Posterior cingulate gyrus (tissue), 11 donors: ENCODE data around the gene CACNA1G.

Source experiments
- DNase-seq, 10 donors: peaks; one replicate each; pipeline versions ENCODE4 v3.0.0 to v3.0.0-alpha.2; 2020 to 2021; ENCODE audit warnings: mixed read lengths in 3 of 10
- intact Hi-C: fragments of 100-400 bp; cut with DNase I; formaldehyde crosslinking; loops from one replicate; pipeline ENCODE4 v1.15.1; 2023

The CACNA1G gene

GRCh38 chr17:50562242-50563091, 2.0 kb downstream of the CACNA1G start:
- no peak for DNase-seq
- intact Hi-C loops = no loop called here

GRCh38 chr17:50563092-50563511, 2.6 kb downstream of the CACNA1G start:
- DNase-seq = peak in 3 of 10 donors; percentile 54 to 89 (median 55)

DNA sequence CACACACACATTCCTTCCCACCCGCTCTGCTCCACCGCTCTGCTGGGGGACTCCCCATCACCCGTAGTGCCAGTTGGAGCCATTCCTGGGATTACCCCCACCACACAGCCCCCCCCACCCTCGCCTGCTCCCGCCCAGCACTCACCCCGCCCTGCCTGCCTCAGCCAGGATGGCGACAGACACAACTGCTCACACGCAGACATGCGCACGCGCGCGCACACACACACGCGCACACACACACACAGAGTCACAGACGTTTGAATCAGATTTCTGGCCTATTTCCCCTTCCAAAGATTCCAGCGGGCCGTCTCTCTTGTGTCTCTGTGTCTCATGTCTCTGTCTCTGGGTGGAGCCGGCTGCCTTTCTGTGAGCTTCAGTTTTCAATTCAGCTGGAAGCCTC, 4.4 kb downstream of the CACNA1G start:
- DNase-seq = peak in 7 of 10 donors; percentile 58 to 94 (median 72)

More at GRCh38 chr17:50563092-50563511, 2.6 kb downstream of the CACNA1G start:
- intact Hi-C loops = no loop called here

GRCh38 chr17:50565402-50566350, 5.2 kb downstream of the CACNA1G start:
- intact Hi-C loops = no loop called here
- peak in 9 of 10 donors; percentile 39 to 96 (median 84) for DNase-seq

More for the DNA sequence above, 4.4 kb downstream of the CACNA1G start:
- intact Hi-C loops = no loop called here

- no peak for DNase-seq
- intact Hi-C loops = no loop called here
Observed at GRCh38 chr17:50566886-50567285, 6.4 kb downstream of the CACNA1G start.

DNA sequence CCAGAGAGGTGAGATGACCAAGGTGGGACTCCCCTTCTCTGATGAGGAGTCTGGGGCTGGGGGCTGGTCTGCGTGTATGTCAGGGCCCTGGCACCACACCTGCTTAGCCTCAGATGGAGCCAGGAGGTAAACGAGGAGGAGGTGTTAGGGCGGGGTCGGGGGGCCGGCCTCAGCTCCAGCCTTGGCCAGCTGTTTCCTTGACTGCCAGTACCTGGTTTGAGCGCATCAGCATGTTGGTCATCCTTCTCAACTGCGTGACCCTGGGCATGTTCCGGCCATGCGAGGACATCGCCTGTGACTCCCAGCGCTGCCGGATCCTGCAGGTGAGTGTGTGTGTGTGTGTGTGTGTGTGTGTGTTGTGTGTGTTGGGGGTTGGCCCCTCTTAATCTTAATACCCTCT, 8.1 kb downstream of the CACNA1G start:
- intact Hi-C loops = no loop called here
- DNase-seq = peak in 1 of 10 donors; percentile 65

GRCh38 chr17:50569592-50569991, 9.1 kb downstream of the CACNA1G start:
- intact Hi-C loops = no loop called here
- DNase-seq = no peak

GRCh38 chr17:50570032-50570431, 9.5 kb downstream of the CACNA1G start:
- intact Hi-C loops = no loop called here

DNA sequence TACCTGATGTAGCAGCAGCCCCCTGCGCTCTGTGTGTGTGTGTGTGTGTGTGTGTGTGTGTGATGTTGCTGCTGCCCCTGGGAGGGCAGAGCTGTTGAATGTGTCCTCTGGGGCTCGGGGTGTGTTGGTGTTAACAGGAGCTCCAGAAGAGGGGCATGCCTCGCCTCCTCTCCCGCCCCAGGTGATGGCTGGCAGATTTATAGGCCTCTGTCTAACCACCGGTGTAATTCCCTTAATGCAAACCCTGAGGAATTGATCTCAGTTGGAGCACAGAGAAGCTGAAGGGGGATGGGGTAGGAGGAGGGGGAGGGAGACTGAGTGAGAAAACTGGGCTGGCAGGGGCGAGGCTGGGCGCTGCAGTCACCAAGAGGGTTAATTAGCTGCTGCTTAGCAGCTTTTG, 10.0 kb downstream of the CACNA1G start:
- DNase-seq = no peak
- intact Hi-C loops = no loop called here

More at GRCh38 chr17:50570032-50570431, 9.5 kb downstream of the CACNA1G start:
- DNase-seq = no peak

- no peak for DNase-seq
- intact Hi-C loops = no loop called here
Observed at GRCh38 chr17:50571681-50572080, 11.2 kb downstream of the CACNA1G start.

GRCh38 chr17:50572541-50572940, 12.0 kb downstream of the CACNA1G start:
- no peak for DNase-seq
- intact Hi-C loops = no loop called here

DNA sequence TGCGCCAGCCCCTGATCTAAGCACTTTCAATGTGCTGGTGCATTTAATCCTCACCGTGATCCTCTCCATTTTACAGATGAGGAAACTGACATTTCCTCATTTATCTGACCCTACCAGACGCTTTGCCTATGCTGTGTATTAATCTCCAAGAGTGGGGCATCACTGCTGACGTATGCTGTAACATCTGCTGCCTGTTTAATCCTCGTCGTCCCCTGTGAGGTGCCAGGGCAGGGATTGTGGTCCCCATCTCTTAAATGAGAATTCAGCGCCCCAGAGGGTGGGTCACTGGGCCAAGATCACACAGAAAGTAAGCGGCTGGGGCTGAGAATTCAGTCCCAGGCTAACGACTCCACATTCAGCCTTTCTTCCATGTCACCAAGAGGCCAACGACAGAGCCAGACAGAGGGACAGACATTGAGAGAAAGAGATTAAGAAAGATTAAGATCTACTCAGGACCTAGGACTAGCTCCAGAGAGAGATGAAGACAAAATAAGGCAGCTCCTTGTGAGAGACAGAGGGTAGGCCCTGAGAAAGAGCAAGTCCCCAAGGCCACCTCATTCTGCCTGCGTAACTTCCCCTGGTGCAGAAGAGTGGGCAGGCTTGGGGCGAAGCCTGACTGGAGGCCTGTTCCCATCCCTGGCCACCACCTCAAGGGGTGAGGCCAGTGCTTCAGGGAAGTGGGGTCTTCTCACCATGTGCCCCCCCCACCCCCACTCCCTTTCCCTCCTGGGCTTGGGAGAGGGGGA, 13.5 kb downstream of the CACNA1G start:
- peak in 1 of 10 donors; percentile 82 for DNase-seq
- intact Hi-C loops = no loop called here

DNA sequence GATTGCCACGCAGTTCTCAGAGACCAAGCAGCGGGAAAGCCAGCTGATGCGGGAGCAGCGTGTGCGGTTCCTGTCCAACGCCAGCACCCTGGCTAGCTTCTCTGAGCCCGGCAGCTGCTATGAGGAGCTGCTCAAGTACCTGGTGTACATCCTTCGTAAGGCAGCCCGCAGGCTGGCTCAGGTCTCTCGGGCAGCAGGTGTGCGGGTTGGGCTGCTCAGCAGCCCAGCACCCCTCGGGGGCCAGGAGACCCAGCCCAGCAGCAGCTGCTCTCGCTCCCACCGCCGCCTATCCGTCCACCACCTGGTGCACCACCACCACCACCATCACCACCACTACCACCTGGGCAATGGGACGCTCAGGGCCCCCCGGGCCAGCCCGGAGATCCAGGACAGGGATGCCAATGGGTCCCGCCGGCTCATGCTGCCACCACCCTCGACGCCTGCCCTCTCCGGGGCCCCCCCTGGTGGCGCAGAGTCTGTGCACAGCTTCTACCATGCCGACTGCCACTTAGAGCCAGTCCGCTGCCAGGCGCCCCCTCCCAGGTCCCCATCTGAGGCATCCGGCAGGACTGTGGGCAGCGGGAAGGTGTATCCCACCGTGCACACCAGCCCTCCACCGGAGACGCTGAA, 15.2 kb downstream of the CACNA1G start:
- DNase-seq = no peak
- intact Hi-C loops = no loop called here

GRCh38 chr17:50576864-50577263, 16.3 kb downstream of the CACNA1G start:
- peak in 6 of 10 donors; percentile 24 to 90 (median 51) for DNase-seq
- intact Hi-C loops = no loop called here

- intact Hi-C loops = no loop called here
Observed at GRCh38 chr17:50577451-50577954, 17.0 kb downstream of the CACNA1G start.

DNA sequence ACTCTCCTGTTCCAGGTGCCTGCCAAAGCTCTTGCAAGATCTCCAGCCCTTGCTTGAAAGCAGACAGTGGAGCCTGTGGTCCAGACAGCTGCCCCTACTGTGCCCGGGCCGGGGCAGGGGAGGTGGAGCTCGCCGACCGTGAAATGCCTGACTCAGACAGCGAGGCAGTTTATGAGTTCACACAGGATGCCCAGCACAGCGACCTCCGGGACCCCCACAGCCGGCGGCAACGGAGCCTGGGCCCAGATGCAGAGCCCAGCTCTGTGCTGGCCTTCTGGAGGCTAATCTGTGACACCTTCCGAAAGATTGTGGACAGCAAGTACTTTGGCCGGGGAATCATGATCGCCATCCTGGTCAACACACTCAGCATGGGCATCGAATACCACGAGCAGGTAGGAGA, 17.7 kb downstream of the CACNA1G start:
- intact Hi-C loops = no loop called here
- DNase-seq = no peak

More at GRCh38 chr17:50577451-50577954, 17.0 kb downstream of the CACNA1G start:
- DNase-seq = no peak

DNA sequence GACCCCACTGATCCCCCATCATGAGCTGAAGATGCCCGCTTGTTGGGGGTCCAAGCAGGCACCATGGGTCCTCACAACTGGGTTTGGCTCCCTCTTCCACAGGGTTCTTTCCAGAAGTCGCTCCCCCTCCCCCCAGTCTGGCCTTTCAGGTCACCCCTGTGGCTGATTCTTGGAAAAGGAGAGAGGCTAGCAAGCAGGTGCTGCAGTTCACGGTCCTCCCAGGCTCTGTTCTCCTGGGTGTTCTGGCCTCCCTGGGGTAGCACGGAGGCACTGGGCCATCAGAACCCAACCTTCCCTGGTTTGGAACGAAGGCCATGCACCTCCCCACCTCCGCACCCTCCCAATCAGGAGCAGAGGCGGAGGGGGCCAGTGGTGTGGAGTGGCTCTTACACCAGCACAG, 18.9 kb downstream of the CACNA1G start:
- no peak for DNase-seq
- intact Hi-C loops = no loop called here

- intact Hi-C loops = no loop called here
- no peak for DNase-seq
Observed at GRCh38 chr17:50580646-50581045, 20.1 kb downstream of the CACNA1G start.

DNA sequence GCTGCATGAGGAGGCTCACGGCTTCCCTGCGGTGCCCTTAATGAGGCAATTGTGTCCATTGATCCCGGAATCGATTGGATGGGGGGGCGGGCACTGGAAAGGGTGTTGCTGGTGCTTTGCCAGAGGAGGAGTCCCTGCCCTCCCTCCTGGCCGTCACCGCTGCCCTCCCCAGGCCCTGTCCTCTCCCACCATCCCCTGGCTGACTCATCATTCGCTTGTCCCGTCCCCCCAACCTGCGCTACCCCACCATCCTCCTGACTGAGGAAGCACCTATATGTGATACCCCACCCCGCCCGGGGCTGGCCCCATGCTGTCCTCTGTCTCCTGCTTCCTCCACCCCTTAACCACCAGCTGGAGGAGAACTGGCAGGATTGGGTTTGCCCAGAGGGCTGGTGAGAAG, 20.8 kb downstream of the CACNA1G start:
- intact Hi-C loops = no loop called here
- no peak for DNase-seq

DNA sequence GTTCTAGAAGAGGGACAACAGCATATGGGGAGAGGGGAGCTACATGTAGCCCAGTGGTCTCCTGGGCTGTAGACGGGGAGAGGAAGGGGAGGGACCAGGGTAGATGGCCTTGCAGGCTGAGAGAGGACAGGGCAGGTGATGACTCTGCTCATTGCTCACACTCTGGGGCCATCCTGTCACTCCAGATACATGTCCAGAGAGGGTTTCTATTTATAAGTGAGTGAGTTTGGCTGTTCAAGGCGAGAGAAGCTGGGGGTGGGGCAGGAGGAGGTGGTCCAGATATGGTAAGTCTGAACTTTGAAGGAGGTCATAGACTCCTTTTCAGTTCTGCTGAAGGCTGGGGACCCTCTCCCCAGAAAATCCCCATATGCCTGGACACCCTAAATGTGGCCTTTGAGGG, 22.2 kb downstream of the CACNA1G start:
- intact Hi-C loops = no loop called here
- DNase-seq = no peak
